ENCODE measurements around the gene POGLUT2. TPM values are rescaled to one million over a fixed set of nuclear protein-coding genes. Genes with fewer than 3 reads are reported as not detected.

POGLUT2 gene
- polyA plus RNA-seq, 1 donor (not counting 4 experiments of a cell fraction or from before 2014, with no cell fraction given): 8.8 TPM

GRCh38 chr13:102742506-102742905 is 56.3 kb downstream of the POGLUT2 start:
- no peak overlapping the region for H3K27ac ChIP-seq (ENCODE audit: control insufficient read depth, insufficient read depth, low read length)
- H3K27me3 ChIP-seq (ENCODE audit: control insufficient read depth, extremely low read depth, insufficient read depth, low read length): peaks cover 7% of the 10 kb centered on the region
- H3K79me2 ChIP-seq (ENCODE audit: control insufficient read depth, insufficient read depth, low read length): no peaks in the 10 kb centered on the region
- no peak overlapping the region for H2AFZ ChIP-seq (ENCODE audit: control insufficient read depth, low read length)
- H4K20me1 ChIP-seq (ENCODE audit: control insufficient read depth, extremely low read depth, insufficient read depth, low read length): no peaks in the 10 kb centered on the region
- TF ChIP-seq CTCF (optimal IDR thresholded peaks at IDR 0.05 in 1 of 3, IDR thresholded peaks at IDR 0.05 in 1 of 3, conservative IDR thresholded peaks at IDR 0.05 in 1 of 3; ENCODE audit: extremely low read depth in 1 of 3, insufficient read depth in 2 of 3, low read length in 3 of 3) (no peak), EZH2 (IDR thresholded peaks at IDR 0.05; ENCODE audit: low read length) (no peak)
- H3K9ac ChIP-seq (ENCODE audit: control insufficient read depth, extremely low read depth, insufficient read depth, low read length): no peak overlapping the region
- no peak for FAIRE-seq
- H3K9me1 ChIP-seq (ENCODE audit: control insufficient read depth, extremely low read depth, insufficient read depth, low read length): no peaks in the 10 kb centered on the region
- no peaks in the 10 kb centered on the region for H3K9me3 ChIP-seq (ENCODE audit: control insufficient read depth, low read depth, low read length)
- dilution Hi-C loops (cut with MboI; ENCODE audit: extremely low pct_ligation_motif_present, low sequenced_read_pairs): no loop called here
- H3K4me1 ChIP-seq (ENCODE audit: control insufficient read depth, extremely low read depth, insufficient read depth, low read length): no peaks in the 10 kb centered on the region
- H3K36me3 ChIP-seq (ENCODE audit: control insufficient read depth in 2 of 2, extremely low read depth in 1 of 2, insufficient read depth in 2 of 2, low read length in 2 of 2): no peaks in the 10 kb centered on the region
- H3K4me2 ChIP-seq (ENCODE audit: control insufficient read depth, extremely low read depth, insufficient read depth, low read depth, low read length): no peak overlapping the region
- no peak overlapping the region for H3K4me3 ChIP-seq (ENCODE audit: control insufficient read depth in 2 of 3, extremely low read depth in 1 of 3, insufficient read depth in 2 of 3, low read depth in 1 of 3, low read length in 3 of 3)
- no peak for DNase-seq (ENCODE audit: low read depth, low spot score)

GRCh38 chr13:102742101-102742500 is 56.7 kb downstream of the POGLUT2 start:
- Histone ChIP-seq H3K4me2 (ENCODE audit: control insufficient read depth, extremely low read depth, insufficient read depth, low read depth, low read length) (no peak overlapping the region), H3K27me3 (ENCODE audit: control insufficient read depth, extremely low read depth, insufficient read depth, low read length) (peaks cover 7% of the 10 kb centered on the region), H3K4me1 (ENCODE audit: control insufficient read depth, extremely low read depth, insufficient read depth, low read length) (no peaks in the 10 kb centered on the region), H3K36me3 (ENCODE audit: control insufficient read depth in 2 of 2, extremely low read depth in 1 of 2, insufficient read depth in 2 of 2, low read length in 2 of 2) (no peaks in the 10 kb centered on the region), H3K9me3 (ENCODE audit: control insufficient read depth, low read depth, low read length) (no peaks in the 10 kb centered on the region), H2AFZ (ENCODE audit: control insufficient read depth, low read length) (no peak overlapping the region), H3K27ac (ENCODE audit: control insufficient read depth, insufficient read depth, low read length) (no peak overlapping the region), H4K20me1 (ENCODE audit: control insufficient read depth, extremely low read depth, insufficient read depth, low read length) (no peaks in the 10 kb centered on the region), H3K79me2 (ENCODE audit: control insufficient read depth, insufficient read depth, low read length) (no peaks in the 10 kb centered on the region), H3K4me3 (ENCODE audit: control insufficient read depth in 2 of 3, extremely low read depth in 1 of 3, insufficient read depth in 2 of 3, low read depth in 1 of 3, low read length in 3 of 3) (no peak overlapping the region), H3K9ac (ENCODE audit: control insufficient read depth, extremely low read depth, insufficient read depth, low read length) (no peak overlapping the region), H3K9me1 (ENCODE audit: control insufficient read depth, extremely low read depth, insufficient read depth, low read length) (no peaks in the 10 kb centered on the region)
- TF ChIP-seq CTCF (optimal IDR thresholded peaks at IDR 0.05 in 1 of 3, IDR thresholded peaks at IDR 0.05 in 1 of 3, conservative IDR thresholded peaks at IDR 0.05 in 1 of 3; ENCODE audit: extremely low read depth in 1 of 3, insufficient read depth in 2 of 3, low read length in 3 of 3) (no peak), EZH2 (IDR thresholded peaks at IDR 0.05; ENCODE audit: low read length) (no peak)
- no peak for FAIRE-seq
- dilution Hi-C loops (cut with MboI; ENCODE audit: extremely low pct_ligation_motif_present, low sequenced_read_pairs): no loop called here
- DNase-seq (ENCODE audit: low read depth, low spot score): no peak

Other genes starting within 250 kb of the POGLUT2 start
- 21.0 to 41.2 TPM (median 31.7 TPM) in 3 replicates for gene TPP2, start 202.0 kb downstream of the POGLUT2 start, polyA plus RNA-seq
- not detected in 3 replicates for gene METTL21C, start 103.9 kb downstream of the POGLUT2 start, polyA plus RNA-seq
- gene TEX30, start 25.2 kb downstream of the POGLUT2 start, polyA plus RNA-seq: 7.0 to 16.9 TPM (median 11.6 TPM) in 3 replicates
- gene BIVM, start 143 bp upstream of the POGLUT2 start, polyA plus RNA-seq: 11.8 to 20.7 TPM (median 13.2 TPM) in 3 replicates
- 27.0 to 40.3 TPM (median 35.4 TPM) in 3 replicates for gene ERCC5, start 47.1 kb upstream of the POGLUT2 start, polyA plus RNA-seq

All from keratinocyte (primary cell).